Measurements from ENCODE around the gene MYH15. TPM values are rescaled to one million over a fixed set of nuclear protein-coding genes. Genes with fewer than 3 reads are reported as not detected.

The MYH15 gene
- total and polyA plus RNA-seq, 2 experiments from 2014 or later = 1.5 TPM

GRCh38 chr3:108462899-108463298 lies 47.5 kb downstream of the MYH15 start:
- H2AFZ ChIP-seq = no peak overlapping the region
- H3K9me2 ChIP-seq (replicated peaks; ENCODE audit: insufficient read depth) = no peaks in the 10 kb centered on the region
- no peak overlapping the region for H3K4me2 ChIP-seq
- WGBS (ENCODE audit: low lambda C conversion rate, missing lambda C conversion rate) = 79% methylated on average over 2 of the region's 2 CpGs
- no peak for DNase-seq (ENCODE audit: low spot score)
- no peaks in the 10 kb centered on the region for H3K9me3 ChIP-seq (ENCODE audit: low read depth)
- H3K27me3 ChIP-seq = no peaks in the 10 kb centered on the region
- no peaks in the 10 kb centered on the region for H4K20me1 ChIP-seq (ENCODE audit: insufficient read depth, poor library complexity, severe bottlenecking)
- H3K4me3 ChIP-seq = no peak overlapping the region
- TF ChIP-seq EZH2phosphoT487 (IDR thresholded peaks at IDR 0.05; ENCODE audit: low read depth, severe bottlenecking, unreplicated experiment) (no peak), EZH2 (IDR thresholded peaks at IDR 0.05; ENCODE audit: borderline replicate concordance) (no peak), CTCF (IDR thresholded peaks at IDR 0.05; ENCODE audit: poor library complexity) (no peak)
- no peaks in the 10 kb centered on the region for H3K4me1 ChIP-seq (ENCODE audit: insufficient read depth)
- H3K27ac ChIP-seq = no peak overlapping the region
- no peaks in the 10 kb centered on the region for H3K79me2 ChIP-seq
- no peaks in the 10 kb centered on the region for H3K36me3 ChIP-seq (replicated peaks; ENCODE audit: insufficient read depth, low read depth)

- Histone ChIP-seq H3K27ac (no peak overlapping the region), H3K79me2 (no peaks in the 10 kb centered on the region), H3K36me3 (replicated peaks; ENCODE audit: insufficient read depth, low read depth) (no peaks in the 10 kb centered on the region), H3K4me2 (no peak overlapping the region), H4K20me1 (ENCODE audit: insufficient read depth, poor library complexity, severe bottlenecking) (no peaks in the 10 kb centered on the region), H3K4me1 (ENCODE audit: insufficient read depth) (no peaks in the 10 kb centered on the region), H3K9me3 (ENCODE audit: low read depth) (no peaks in the 10 kb centered on the region), H2AFZ (no peak overlapping the region), H3K4me3 (no peak overlapping the region), H3K27me3 (no peaks in the 10 kb centered on the region), H3K9me2 (replicated peaks; ENCODE audit: insufficient read depth) (no peaks in the 10 kb centered on the region)
- TF ChIP-seq CTCF (IDR thresholded peaks at IDR 0.05; ENCODE audit: poor library complexity) = no peak
- no peak for TF ChIP-seq EZH2phosphoT487 (IDR thresholded peaks at IDR 0.05; ENCODE audit: low read depth, severe bottlenecking, unreplicated experiment)
- TF ChIP-seq EZH2 (IDR thresholded peaks at IDR 0.05; ENCODE audit: borderline replicate concordance) = no peak
- DNase-seq (ENCODE audit: low spot score) = no peak
- 52% methylated on average over 5 of the region's 5 CpGs for whole genome bisulfite sequencing (ENCODE audit: low lambda C conversion rate, missing lambda C conversion rate)
These were observed 48.7 kb downstream of the MYH15 start for GRCh38 chr3:108461661-108462111.

- Histone ChIP-seq H3K9me3 (ENCODE audit: low read depth) (no peaks in the 10 kb centered on the region), H3K9me2 (replicated peaks; ENCODE audit: insufficient read depth) (no peaks in the 10 kb centered on the region), H4K20me1 (ENCODE audit: insufficient read depth, poor library complexity, severe bottlenecking) (no peaks in the 10 kb centered on the region), H3K79me2 (no peaks in the 10 kb centered on the region), H3K27me3 (no peaks in the 10 kb centered on the region), H2AFZ (no peak overlapping the region), H3K36me3 (replicated peaks; ENCODE audit: insufficient read depth, low read depth) (no peaks in the 10 kb centered on the region), H3K27ac (no peak overlapping the region), H3K4me1 (ENCODE audit: insufficient read depth) (no peaks in the 10 kb centered on the region), H3K4me2 (no peak overlapping the region), H3K4me3 (no peak overlapping the region)
- TF ChIP-seq CTCF (IDR thresholded peaks at IDR 0.05; ENCODE audit: poor library complexity) (no peak), EZH2 (IDR thresholded peaks at IDR 0.05; ENCODE audit: borderline replicate concordance) (no peak), EZH2phosphoT487 (IDR thresholded peaks at IDR 0.05; ENCODE audit: low read depth, severe bottlenecking, unreplicated experiment) (no peak)
- no peak for DNase-seq (ENCODE audit: low spot score)
These were observed 51.2 kb downstream of the MYH15 start for GRCh38 chr3:108459225-108459624.

GRCh38 chr3:108455212-108455705 lies 55.1 kb downstream of the MYH15 start:
- no peaks in the 10 kb centered on the region for H3K9me2 ChIP-seq (replicated peaks; ENCODE audit: insufficient read depth)
- 87% methylated on average over 2 of the region's 2 CpGs for WGBS (ENCODE audit: low lambda C conversion rate, missing lambda C conversion rate)
- TF ChIP-seq EZH2 (IDR thresholded peaks at IDR 0.05; ENCODE audit: borderline replicate concordance) (no peak), EZH2phosphoT487 (IDR thresholded peaks at IDR 0.05; ENCODE audit: low read depth, severe bottlenecking, unreplicated experiment) (no peak), CTCF (IDR thresholded peaks at IDR 0.05; ENCODE audit: poor library complexity) (no peak)
- H3K9me3 ChIP-seq (ENCODE audit: low read depth) = no peaks in the 10 kb centered on the region
- H4K20me1 ChIP-seq (ENCODE audit: insufficient read depth, poor library complexity, severe bottlenecking) = no peaks in the 10 kb centered on the region
- no peak for DNase-seq (ENCODE audit: low spot score)
- H3K4me3 ChIP-seq = no peak overlapping the region
- H2AFZ ChIP-seq = no peak overlapping the region
- H3K27me3 ChIP-seq = no peaks in the 10 kb centered on the region
- no peak overlapping the region for H3K27ac ChIP-seq
- H3K79me2 ChIP-seq = no peaks in the 10 kb centered on the region
- H3K36me3 ChIP-seq (replicated peaks; ENCODE audit: insufficient read depth, low read depth) = no peaks in the 10 kb centered on the region
- H3K4me1 ChIP-seq (ENCODE audit: insufficient read depth) = no peaks in the 10 kb centered on the region
- H3K4me2 ChIP-seq = no peak overlapping the region

All from hepatocyte (in vitro differentiated cells).